Caco-2 (cell line): Measurements from ENCODE around the gene OPA1. TPM values are rescaled to one million over a fixed set of nuclear protein-coding genes. Genes with fewer than 3 reads are reported as not detected.

ENCODE experiments used
- BruUV-seq: library from RNA; stranded (reverse); fragments of 400-500 nt; replicated peaks from 2 replicates; lab custom pipeline; 2021; lab: Mats Ljungman, UMichigan
- CTCF ChIA-PET: fragments of 300-600 bp; sonication (Branson Sonifier 250); formaldehyde crosslinking; loops from one replicate; lab custom pipeline; 2022; ENCODE audit warnings: antibody characterized with exemption; lab: Charles Lee
- POLR2A ChIA-PET: fragments of 300-600 bp; sonication (Branson Sonifier 250); formaldehyde crosslinking; loops from one replicate; lab custom pipeline; 2022; ENCODE audit warnings: antibody characterized with exemption; lab: Charles Lee
- DNase-seq, 2 experiments: peaks; one replicate each; pipeline versions ENCODE4 v3.0.0 to v3.0.0-alpha.2; 2020 to 2022
- H3K27me3 ChIP-seq: replicated peaks from 2 replicates; pipeline ENCODE4 v1.6.0; 2011; ENCODE audit warnings: low read length; ENCODE audit not compliant: control insufficient read depth, insufficient read depth
- H3K36me3 ChIP-seq: 2 replicates; pipeline ENCODE4 v1.5.1; 2011; ENCODE audit warnings: low read length; ENCODE audit not compliant: control insufficient read depth, insufficient read depth
- H3K4me1 ChIP-seq: fragments of 250-450 bp; sonication (Bioruptor Pico); 2 replicates; pipeline ENCODE4 v1.5.1; 2020; ENCODE audit warnings: mild to moderate bottlenecking
- H3K4me3 ChIP-seq: 2 replicates; pipeline ENCODE4 v1.5.1; 2011; ENCODE audit warnings: low read depth, mild to moderate bottlenecking, control low read depth, low read length
- H3K9me3 ChIP-seq: fragments of 250-450 bp; sonication (Bioruptor Pico); 2 replicates; pipeline ENCODE4 v1.5.1; 2020; ENCODE audit warnings: mild to moderate bottlenecking, moderate library complexity
- H3K27ac Mint-ChIP-seq: one replicate; pipeline ENCODE4 v1.8.0; 2022; ENCODE audit warnings: mixed read lengths; ENCODE audit not compliant: unreplicated experiment
- H3K27me3 Mint-ChIP-seq: one replicate; pipeline ENCODE4 v1.8.0; 2022; ENCODE audit warnings: mixed read lengths; ENCODE audit not compliant: insufficient read depth, unreplicated experiment
- H3K36me3 Mint-ChIP-seq: one replicate; pipeline ENCODE4 v1.8.0; 2022; ENCODE audit warnings: mild to moderate bottlenecking, mixed read lengths; ENCODE audit not compliant: insufficient read depth, unreplicated experiment
- H3K4me1 Mint-ChIP-seq: one replicate; pipeline ENCODE4 v1.8.0; 2022; ENCODE audit warnings: low read depth, mixed read lengths; ENCODE audit not compliant: unreplicated experiment
- H3K4me3 Mint-ChIP-seq: one replicate; pipeline ENCODE4 v1.8.0; 2022; ENCODE audit warnings: mild to moderate bottlenecking, moderate library complexity, mixed read lengths; ENCODE audit not compliant: unreplicated experiment
- H3K9me3 Mint-ChIP-seq: one replicate; pipeline ENCODE4 v1.8.0; 2022; ENCODE audit warnings: mixed read lengths; ENCODE audit not compliant: unreplicated experiment
- CTCF ChIP-seq, 2 experiments: fragments of 200-600 bp in 1 of 2; IDR thresholded peaks; 1 replicate in 1 of 2; 2 replicates in 1 of 2; pipeline versions ENCODE4 v1.5.1 to v1.8.0; 2011 to 2022; ENCODE audit warnings: antibody characterized with exemption in 1 of 2, control low read depth in 1 of 2, inconsistent platforms in 1 of 2, low read depth in 1 of 2, low read length in 1 of 2, mild to moderate bottlenecking in 1 of 2, moderate library complexity in 1 of 2; ENCODE audit not compliant: insufficient read depth in 1 of 2, severe bottlenecking in 1 of 2, unreplicated experiment in 1 of 2
- intact Hi-C: fragments of 100-400 bp; cut with micrococcal nuclease; formaldehyde crosslinking; loops from one replicate; pipeline ENCODE4 v1.10.0; 2022; ENCODE audit not compliant: unreplicated experiment
- total RNA-seq: library from RNA; stranded (reverse); gene quantifications from 2 replicates; pipeline ENCODE4 v1.2.3, GENCODE V29; 2022

OPA1 gene
- total RNA-seq, 1 experiment from 2014 or later = 61.4 TPM

- no peak overlapping the region for H3K4me3 Mint-ChIP-seq
- no peaks in the 10 kb centered on the region for H3K36me3 Mint-ChIP-seq
- H3K27me3 ChIP-seq = no peaks in the 10 kb centered on the region
- ChIA-PET POLR2A (no interaction called here), CTCF (no interaction called here)
- no peak for TF ChIP-seq CTCF (IDR thresholded peaks at IDR 0.05; ENCODE audit: insufficient read depth in 1 of 2, low read depth in 1 of 2, low read length in 1 of 2, severe bottlenecking in 1 of 2, unreplicated experiment in 1 of 2)
- H3K4me1 ChIP-seq = peaks cover 9% of the 10 kb centered on the region
- H3K36me3 ChIP-seq = no peaks in the 10 kb centered on the region
- no peak overlapping the region for H3K4me3 ChIP-seq
- intact Hi-C loops = no loop called here
- DNase-seq = no peak
- H3K9me3 Mint-ChIP-seq = no peaks in the 10 kb centered on the region
- no TSS peak for BruUV-seq
- H3K27ac Mint-ChIP-seq = no peak overlapping the region
- H3K4me1 Mint-ChIP-seq = peaks cover 24% of the 10 kb centered on the region
- no peaks in the 10 kb centered on the region for H3K27me3 Mint-ChIP-seq
- H3K9me3 ChIP-seq = no peaks in the 10 kb centered on the region
Measured at GRCh38 chr3:193552923-193553322, 40.1 kb upstream of the OPA1 start.

DNA sequence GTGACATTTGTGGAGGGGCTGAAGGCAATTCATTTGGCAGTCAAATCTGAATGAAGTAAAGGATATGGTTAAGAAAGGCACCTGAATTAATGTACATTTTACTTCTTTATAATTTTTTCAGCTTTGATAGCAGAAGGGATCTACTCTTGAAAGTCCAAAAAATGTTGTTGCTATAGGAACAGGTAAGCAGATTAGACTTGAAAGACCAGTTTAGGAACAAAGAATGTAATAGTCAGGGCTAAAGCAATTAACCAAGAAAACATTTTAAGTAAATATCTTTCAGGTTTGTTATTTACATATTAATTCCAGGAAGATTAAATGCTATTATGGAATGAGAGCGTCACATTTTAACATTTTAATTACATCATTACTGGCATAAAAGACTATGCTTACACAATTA, 39.4 kb upstream of the OPA1 start:
- Mint-ChIP-seq H3K27me3 (no peaks in the 10 kb centered on the region), H3K9me3 (no peaks in the 10 kb centered on the region), H3K36me3 (no peaks in the 10 kb centered on the region), H3K4me3 (no peak overlapping the region), H3K4me1 (peaks cover 24% of the 10 kb centered on the region), H3K27ac (no peak overlapping the region)
- POLR2A ChIA-PET = no interaction called here
- Histone ChIP-seq H3K36me3 (no peaks in the 10 kb centered on the region), H3K9me3 (no peaks in the 10 kb centered on the region), H3K27me3 (no peaks in the 10 kb centered on the region), H3K4me1 (peaks cover 9% of the 10 kb centered on the region), H3K4me3 (no peak overlapping the region)
- TF ChIP-seq CTCF (IDR thresholded peaks at IDR 0.05; ENCODE audit: insufficient read depth in 1 of 2, low read depth in 1 of 2, low read length in 1 of 2, severe bottlenecking in 1 of 2, unreplicated experiment in 1 of 2) = no peak
- no TSS peak for BruUV-seq
- DNase-seq = no peak
- CTCF ChIA-PET = no interaction called here
- intact Hi-C loops = no loop called here

- Histone ChIP-seq H3K9me3 (no peaks in the 10 kb centered on the region), H3K4me1 (peaks cover 9% of the 10 kb centered on the region), H3K36me3 (no peaks in the 10 kb centered on the region), H3K4me3 (peak within 1 kb of the TSS; percentile 27), H3K27me3 (no peaks in the 10 kb centered on the region)
- H3K36me3 Mint-ChIP-seq = no peaks in the 10 kb centered on the region
- POLR2A ChIA-PET = no interaction called here
- no peaks in the 10 kb centered on the region for H3K9me3 Mint-ChIP-seq
- peak; percentile 65 to 71 for DNase-seq
- CTCF ChIA-PET = no interaction called here
- peak within 1 kb of the TSS; percentile 73 for H3K4me3 Mint-ChIP-seq
- H3K27ac Mint-ChIP-seq = peak within 1 kb of the TSS; percentile 38
- peaks cover 24% of the 10 kb centered on the region for H3K4me1 Mint-ChIP-seq
- no TSS peak for BruUV-seq
- TF ChIP-seq CTCF (IDR thresholded peaks at IDR 0.05; ENCODE audit: insufficient read depth in 1 of 2, low read depth in 1 of 2, low read length in 1 of 2, severe bottlenecking in 1 of 2, unreplicated experiment in 1 of 2) = no peak
- H3K27me3 Mint-ChIP-seq = no peaks in the 10 kb centered on the region
- intact Hi-C loops = no loop called here
Measured at GRCh38 chr3:193554811-193555210, 38.2 kb upstream of the OPA1 start, which contains the start of gene ATP13A4. ATP13A4 (minus strand) TSS chr3:193554895; CDS start chr3:193554799, 96 bp downstream.
